ENCODE results near the gene SORBS2.

SORBS2 gene

DNA sequence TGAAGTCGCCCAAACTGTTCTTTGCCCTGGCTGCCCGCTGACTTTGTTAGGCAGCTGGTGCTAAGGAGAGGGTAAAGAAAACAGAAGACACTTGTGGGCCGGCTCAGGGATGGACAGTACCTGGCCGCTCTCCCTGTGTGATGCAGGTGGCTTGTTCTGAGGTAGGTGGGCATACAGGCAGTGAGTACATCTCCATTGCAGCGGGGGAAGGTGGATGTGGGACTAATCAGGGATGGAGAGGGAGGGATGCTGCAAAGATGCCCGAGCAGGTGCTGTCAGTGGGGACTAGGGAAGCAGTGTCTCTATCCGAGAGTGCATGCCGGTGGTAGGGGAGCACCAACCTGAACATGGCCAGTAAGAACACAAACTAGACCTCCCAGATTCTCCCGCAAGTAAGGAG is 67.0 kb downstream of the SORBS2 start:
- Histone ChIP-seq H3K4me2 (ENCODE audit: low read depth, low read length, poor library complexity, severe bottlenecking) (no peak overlapping the region), H4K20me1 (ENCODE audit: insufficient read depth, low read length, poor library complexity, severe bottlenecking) (no peaks in the 10 kb centered on the region), H2AFZ (ENCODE audit: low read length) (no peak overlapping the region), H3K4me1 (ENCODE audit: insufficient read depth, low read length, poor library complexity, severe bottlenecking) (no peaks in the 10 kb centered on the region), H3K4me3 (ENCODE audit: low read length, poor library complexity, severe bottlenecking) (no peak overlapping the region), H3K27me3 (ENCODE audit: insufficient read depth, low read length, poor library complexity, severe bottlenecking) (no peaks in the 10 kb centered on the region), H3F3A (ENCODE audit: low read depth) (no peaks in the 10 kb centered on the region), H3K9me2 (replicated peaks; ENCODE audit: low read depth, low read length) (no peaks in the 10 kb centered on the region), H3K9ac (ENCODE audit: low read depth, low read length, poor library complexity, severe bottlenecking) (no peak overlapping the region), H3K79me2 (ENCODE audit: insufficient read depth, low read length) (no peaks in the 10 kb centered on the region), H3K36me3 (ENCODE audit: insufficient read depth, low read length) (no peaks in the 10 kb centered on the region), H3K9me3 (ENCODE audit: insufficient read depth, low read depth, low read length) (no peaks in the 10 kb centered on the region)
- TF ChIP-seq, protein P1, sequence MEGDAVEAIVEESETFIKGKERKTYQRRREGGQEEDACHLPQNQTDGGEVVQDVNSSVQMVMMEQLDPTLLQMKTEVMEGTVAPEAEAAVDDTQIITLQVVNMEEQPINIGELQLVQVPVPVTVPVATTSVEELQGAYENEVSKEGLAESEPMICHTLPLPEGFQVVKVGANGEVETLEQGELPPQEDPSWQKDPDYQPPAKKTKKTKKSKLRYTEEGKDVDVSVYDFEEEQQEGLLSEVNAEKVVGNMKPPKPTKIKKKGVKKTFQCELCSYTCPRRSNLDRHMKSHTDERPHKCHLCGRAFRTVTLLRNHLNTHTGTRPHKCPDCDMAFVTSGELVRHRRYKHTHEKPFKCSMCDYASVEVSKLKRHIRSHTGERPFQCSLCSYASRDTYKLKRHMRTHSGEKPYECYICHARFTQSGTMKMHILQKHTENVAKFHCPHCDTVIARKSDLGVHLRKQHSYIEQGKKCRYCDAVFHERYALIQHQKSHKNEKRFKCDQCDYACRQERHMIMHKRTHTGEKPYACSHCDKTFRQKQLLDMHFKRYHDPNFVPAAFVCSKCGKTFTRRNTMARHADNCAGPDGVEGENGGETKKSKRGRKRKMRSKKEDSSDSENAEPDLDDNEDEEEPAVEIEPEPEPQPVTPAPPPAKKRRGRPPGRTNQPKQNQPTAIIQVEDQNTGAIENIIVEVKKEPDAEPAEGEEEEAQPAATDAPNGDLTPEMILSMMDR (conservative IDR thresholded peaks at IDR 0.05; ENCODE audit: low read length): no peak
- no peak for TF ChIP-seq EZH2phosphoT487 (IDR thresholded peaks at IDR 0.05; ENCODE audit: borderline replicate concordance)

DNA sequence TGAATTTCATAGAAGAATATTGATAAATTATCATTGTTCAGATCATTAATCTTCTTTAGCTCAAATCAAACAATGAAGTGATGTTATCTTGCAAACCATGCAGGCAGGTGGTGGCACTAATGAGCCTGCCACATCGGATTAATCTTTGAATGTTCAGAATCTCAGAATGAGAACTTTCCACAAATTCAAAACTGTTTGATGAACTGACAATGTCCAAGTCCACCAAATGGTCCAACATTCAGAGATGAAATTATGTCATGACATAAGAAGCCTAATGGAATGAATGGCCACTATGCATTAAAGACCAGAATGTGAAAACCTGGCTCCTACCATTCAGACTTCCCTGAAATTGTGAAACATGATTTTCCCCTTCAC is 67.5 kb downstream of the SORBS2 start:
- Histone ChIP-seq H3K36me3 (ENCODE audit: insufficient read depth, low read length) (no peaks in the 10 kb centered on the region), H2AFZ (ENCODE audit: low read length) (no peak overlapping the region), H3K4me2 (ENCODE audit: low read depth, low read length, poor library complexity, severe bottlenecking) (no peak overlapping the region), H3K27me3 (ENCODE audit: insufficient read depth, low read length, poor library complexity, severe bottlenecking) (no peaks in the 10 kb centered on the region), H4K20me1 (ENCODE audit: insufficient read depth, low read length, poor library complexity, severe bottlenecking) (no peaks in the 10 kb centered on the region), H3K9me2 (replicated peaks; ENCODE audit: low read depth, low read length) (no peaks in the 10 kb centered on the region), H3K4me3 (ENCODE audit: low read length, poor library complexity, severe bottlenecking) (no peak overlapping the region), H3F3A (ENCODE audit: low read depth) (no peaks in the 10 kb centered on the region), H3K4me1 (ENCODE audit: insufficient read depth, low read length, poor library complexity, severe bottlenecking) (no peaks in the 10 kb centered on the region), H3K79me2 (ENCODE audit: insufficient read depth, low read length) (no peaks in the 10 kb centered on the region), H3K9me3 (ENCODE audit: insufficient read depth, low read depth, low read length) (no peaks in the 10 kb centered on the region), H3K9ac (ENCODE audit: low read depth, low read length, poor library complexity, severe bottlenecking) (no peak overlapping the region)
- TF ChIP-seq, protein P1 (conservative IDR thresholded peaks at IDR 0.05; ENCODE audit: low read length): no peak
- TF ChIP-seq EZH2phosphoT487 (IDR thresholded peaks at IDR 0.05; ENCODE audit: borderline replicate concordance): no peak

DNA sequence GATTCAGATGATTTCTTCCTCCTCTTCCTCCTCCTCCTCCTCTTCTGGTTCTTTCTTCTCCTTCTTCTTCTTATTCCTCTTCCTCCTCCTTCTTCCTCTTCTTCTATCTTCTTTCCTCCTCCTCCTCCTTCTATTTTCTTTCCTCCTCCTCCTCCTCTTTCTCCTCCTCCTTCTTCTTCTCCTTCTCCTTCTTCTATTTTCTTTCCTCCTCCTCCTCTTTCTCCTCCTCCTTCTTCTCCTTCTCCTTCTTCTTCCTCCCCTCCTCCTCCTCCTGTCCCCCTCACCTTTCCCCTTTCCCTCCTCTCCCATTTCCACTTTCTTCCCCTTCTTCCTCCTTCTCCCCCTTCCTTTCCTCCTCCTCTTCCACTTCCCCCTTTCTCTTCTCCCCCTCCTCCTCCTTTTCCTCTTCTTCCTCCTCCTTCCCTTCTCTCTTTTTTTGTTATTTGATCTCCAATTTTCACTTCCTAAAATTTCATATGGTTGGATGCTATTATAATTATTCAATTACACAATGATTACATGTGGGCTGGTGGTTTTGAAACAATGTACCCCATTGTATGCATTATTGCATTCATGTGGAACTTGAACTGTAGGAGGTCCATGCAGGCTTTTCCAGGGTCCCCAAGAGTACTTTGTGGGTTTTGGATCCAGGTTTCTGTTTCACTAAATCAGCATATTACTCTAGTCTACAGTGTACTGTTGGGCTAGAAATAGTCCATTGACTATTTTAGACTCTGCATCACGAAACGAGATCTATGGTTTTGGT is 68.1 kb downstream of the SORBS2 start:
- H2AFZ ChIP-seq (ENCODE audit: low read length): no peak overlapping the region
- no peak overlapping the region for H3K9ac ChIP-seq (ENCODE audit: low read depth, low read length, poor library complexity, severe bottlenecking)
- H3K9me3 ChIP-seq (ENCODE audit: insufficient read depth, low read depth, low read length): no peaks in the 10 kb centered on the region
- H3K4me2 ChIP-seq (ENCODE audit: low read depth, low read length, poor library complexity, severe bottlenecking): no peak overlapping the region
- H3K36me3 ChIP-seq (ENCODE audit: insufficient read depth, low read length): no peaks in the 10 kb centered on the region
- TF ChIP-seq EZH2phosphoT487 (IDR thresholded peaks at IDR 0.05; ENCODE audit: borderline replicate concordance): no peak
- TF ChIP-seq, protein P1 (conservative IDR thresholded peaks at IDR 0.05; ENCODE audit: low read length): no peak
- no peak overlapping the region for H3K4me3 ChIP-seq (ENCODE audit: low read length, poor library complexity, severe bottlenecking)
- no peaks in the 10 kb centered on the region for H4K20me1 ChIP-seq (ENCODE audit: insufficient read depth, low read length, poor library complexity, severe bottlenecking)
- H3K79me2 ChIP-seq (ENCODE audit: insufficient read depth, low read length): no peaks in the 10 kb centered on the region
- H3K27me3 ChIP-seq (ENCODE audit: insufficient read depth, low read length, poor library complexity, severe bottlenecking): no peaks in the 10 kb centered on the region
- no peaks in the 10 kb centered on the region for H3K4me1 ChIP-seq (ENCODE audit: insufficient read depth, low read length, poor library complexity, severe bottlenecking)
- no peaks in the 10 kb centered on the region for H3K9me2 ChIP-seq (replicated peaks; ENCODE audit: low read depth, low read length)
- no peaks in the 10 kb centered on the region for H3F3A ChIP-seq (ENCODE audit: low read depth)

All from Loucy (cell line).